ENCODE data around the gene CSPG4.
"Not testable (repeated sequence)": the region's sequence is repeated elsewhere in the genome, so short reads cannot be mapped to it uniquely, and the experiment has no call there.

CSPG4 gene

DNA sequence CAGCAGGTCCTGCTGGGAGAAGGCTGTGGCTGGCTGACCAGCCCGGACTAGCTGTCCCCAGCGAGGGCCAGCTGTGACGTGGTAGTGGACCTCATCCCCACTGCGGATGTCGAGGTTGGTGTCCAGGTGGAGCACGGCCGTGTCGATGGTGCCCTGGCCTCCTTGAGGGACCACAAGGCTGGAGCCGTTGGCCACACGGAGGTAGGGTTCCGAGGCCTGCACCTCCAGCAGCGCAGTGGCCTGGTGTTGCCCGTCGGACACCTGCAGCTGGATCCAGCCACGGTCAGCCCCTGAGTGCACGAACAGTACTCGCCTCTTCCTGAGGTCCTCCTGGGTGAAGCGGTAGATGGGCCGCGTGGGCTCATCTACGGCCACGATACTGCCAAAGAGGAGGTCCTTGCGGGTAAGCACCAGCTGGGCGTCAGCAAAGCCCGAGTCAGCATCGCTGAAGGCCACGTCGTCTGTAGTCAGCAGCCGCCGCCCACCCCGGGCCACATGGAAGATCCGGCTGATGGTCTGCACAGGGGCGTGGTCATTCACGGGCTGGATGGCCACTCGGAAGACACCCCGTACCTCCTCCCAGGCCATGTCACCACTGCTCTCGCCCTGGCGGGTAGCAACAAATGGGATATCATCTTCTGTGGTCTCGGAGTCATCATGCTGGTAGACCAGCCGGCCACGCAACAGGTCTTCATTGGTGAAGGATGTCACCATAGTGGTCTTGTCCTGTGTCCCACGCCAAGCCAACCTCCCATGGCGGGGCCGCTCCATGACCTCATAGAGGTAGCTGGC lies 25.0 kb downstream of the CSPG4 start:
- no peak for DNase-seq
- no peak overlapping the region for H3K4me3 ChIP-seq (ENCODE audit: low read depth, low read length)
- H3K36me3 ChIP-seq = peaks cover 61% of the 10 kb centered on the region
- H3K27me3 ChIP-seq (ENCODE audit: insufficient read depth, low read depth, severe bottlenecking) = no peaks in the 10 kb centered on the region
- H3K27ac ChIP-seq = no peak overlapping the region
- TF ChIP-seq, protein P1, sequence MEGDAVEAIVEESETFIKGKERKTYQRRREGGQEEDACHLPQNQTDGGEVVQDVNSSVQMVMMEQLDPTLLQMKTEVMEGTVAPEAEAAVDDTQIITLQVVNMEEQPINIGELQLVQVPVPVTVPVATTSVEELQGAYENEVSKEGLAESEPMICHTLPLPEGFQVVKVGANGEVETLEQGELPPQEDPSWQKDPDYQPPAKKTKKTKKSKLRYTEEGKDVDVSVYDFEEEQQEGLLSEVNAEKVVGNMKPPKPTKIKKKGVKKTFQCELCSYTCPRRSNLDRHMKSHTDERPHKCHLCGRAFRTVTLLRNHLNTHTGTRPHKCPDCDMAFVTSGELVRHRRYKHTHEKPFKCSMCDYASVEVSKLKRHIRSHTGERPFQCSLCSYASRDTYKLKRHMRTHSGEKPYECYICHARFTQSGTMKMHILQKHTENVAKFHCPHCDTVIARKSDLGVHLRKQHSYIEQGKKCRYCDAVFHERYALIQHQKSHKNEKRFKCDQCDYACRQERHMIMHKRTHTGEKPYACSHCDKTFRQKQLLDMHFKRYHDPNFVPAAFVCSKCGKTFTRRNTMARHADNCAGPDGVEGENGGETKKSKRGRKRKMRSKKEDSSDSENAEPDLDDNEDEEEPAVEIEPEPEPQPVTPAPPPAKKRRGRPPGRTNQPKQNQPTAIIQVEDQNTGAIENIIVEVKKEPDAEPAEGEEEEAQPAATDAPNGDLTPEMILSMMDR (IDR thresholded peaks at IDR 0.05; ENCODE audit: low read depth, low read length) = no peak
- no peaks in the 10 kb centered on the region for H3K9me3 ChIP-seq (ENCODE audit: severe bottlenecking)

DNA sequence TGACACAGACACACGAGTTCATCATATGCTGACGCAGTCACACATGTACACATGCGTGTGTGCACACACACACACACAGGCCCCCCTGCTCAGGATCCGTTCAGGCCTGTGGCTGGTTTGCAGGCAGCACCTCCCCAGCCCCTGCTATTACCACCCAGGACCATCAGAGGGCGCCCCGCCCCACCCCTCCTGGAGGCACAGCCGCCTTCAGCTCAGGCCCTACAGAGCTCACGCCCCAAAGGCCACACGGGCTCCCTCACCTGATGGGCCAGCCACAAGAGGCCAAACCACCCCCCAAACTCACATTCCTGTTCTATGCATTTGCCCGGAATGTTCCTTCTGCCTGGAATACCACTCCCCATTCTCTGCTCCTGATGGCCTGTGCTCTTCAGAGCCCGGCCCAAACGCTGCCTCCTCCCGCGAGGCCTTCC lies 26.4 kb downstream of the CSPG4 start:
- H3K27me3 ChIP-seq (ENCODE audit: insufficient read depth, low read depth, severe bottlenecking); H3K4me3 ChIP-seq (ENCODE audit: low read depth, low read length); H3K27ac ChIP-seq; H3K9me3 ChIP-seq (ENCODE audit: severe bottlenecking): not testable (repeated sequence)
- peak; percentile 92 for DNase-seq
- TF ChIP-seq, protein P1 (IDR thresholded peaks at IDR 0.05; ENCODE audit: low read depth, low read length) = peak; percentile 72
- peaks cover 64% of the 10 kb centered on the region for H3K36me3 ChIP-seq

DNA sequence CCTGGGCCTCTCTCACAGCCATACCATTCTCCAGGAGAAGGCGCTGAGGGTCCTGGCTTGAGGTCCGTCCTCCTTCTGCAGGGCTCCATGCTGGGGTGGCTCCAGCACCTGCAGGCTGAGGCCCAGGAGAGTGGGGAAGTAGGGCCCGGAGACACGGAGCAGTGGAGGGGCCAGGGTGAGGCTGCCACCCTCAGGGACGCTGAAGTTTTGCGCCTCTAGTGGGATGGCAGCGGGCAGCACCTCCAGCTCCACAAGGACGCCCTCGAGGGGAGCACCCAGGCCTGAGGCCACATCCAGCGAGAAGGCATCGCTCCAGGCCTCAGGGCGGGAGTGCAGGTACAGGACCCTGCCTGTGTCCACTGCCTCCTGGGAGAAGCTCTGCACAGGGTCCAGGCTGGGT lies 27.5 kb downstream of the CSPG4 start:
- no peak overlapping the region for H3K4me3 ChIP-seq (ENCODE audit: low read depth, low read length)
- peaks cover 67% of the 10 kb centered on the region for H3K36me3 ChIP-seq
- TF ChIP-seq, protein P1 (IDR thresholded peaks at IDR 0.05; ENCODE audit: low read depth, low read length) = no peak
- DNase-seq = no peak
- H3K9me3 ChIP-seq (ENCODE audit: severe bottlenecking) = no peaks in the 10 kb centered on the region
- no peak overlapping the region for H3K27ac ChIP-seq
- H3K27me3 ChIP-seq (ENCODE audit: insufficient read depth, low read depth, severe bottlenecking) = no peaks in the 10 kb centered on the region

DNA sequence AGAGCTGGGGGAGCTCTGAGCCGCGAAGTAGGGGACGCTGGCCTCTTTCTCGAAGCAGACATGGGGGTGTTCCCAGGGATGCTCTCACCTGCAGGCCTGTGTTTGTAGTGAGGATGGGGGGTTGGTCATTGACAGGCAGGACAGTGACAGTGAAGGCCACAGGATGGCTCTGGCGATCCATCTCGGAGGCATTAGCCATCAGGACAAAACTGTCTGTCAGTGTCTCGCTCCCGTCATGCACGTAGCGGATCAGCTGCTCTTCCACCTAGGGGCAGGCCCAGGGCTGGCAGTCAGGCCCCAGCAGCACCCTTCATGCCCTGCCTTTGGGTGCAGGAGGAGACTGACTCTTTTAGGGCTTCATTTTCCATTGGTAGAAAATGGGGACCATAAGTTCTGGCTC lies 28.0 kb downstream of the CSPG4 start:
- TF ChIP-seq, protein P1 (IDR thresholded peaks at IDR 0.05; ENCODE audit: low read depth, low read length) = no peak
- no peaks in the 10 kb centered on the region for H3K27me3 ChIP-seq (ENCODE audit: insufficient read depth, low read depth, severe bottlenecking)
- no peak for DNase-seq
- H3K27ac ChIP-seq = no peak overlapping the region
- peaks cover 71% of the 10 kb centered on the region for H3K36me3 ChIP-seq
- H3K4me3 ChIP-seq (ENCODE audit: low read depth, low read length) = no peak overlapping the region
- H3K9me3 ChIP-seq (ENCODE audit: severe bottlenecking) = no peaks in the 10 kb centered on the region

DNA sequence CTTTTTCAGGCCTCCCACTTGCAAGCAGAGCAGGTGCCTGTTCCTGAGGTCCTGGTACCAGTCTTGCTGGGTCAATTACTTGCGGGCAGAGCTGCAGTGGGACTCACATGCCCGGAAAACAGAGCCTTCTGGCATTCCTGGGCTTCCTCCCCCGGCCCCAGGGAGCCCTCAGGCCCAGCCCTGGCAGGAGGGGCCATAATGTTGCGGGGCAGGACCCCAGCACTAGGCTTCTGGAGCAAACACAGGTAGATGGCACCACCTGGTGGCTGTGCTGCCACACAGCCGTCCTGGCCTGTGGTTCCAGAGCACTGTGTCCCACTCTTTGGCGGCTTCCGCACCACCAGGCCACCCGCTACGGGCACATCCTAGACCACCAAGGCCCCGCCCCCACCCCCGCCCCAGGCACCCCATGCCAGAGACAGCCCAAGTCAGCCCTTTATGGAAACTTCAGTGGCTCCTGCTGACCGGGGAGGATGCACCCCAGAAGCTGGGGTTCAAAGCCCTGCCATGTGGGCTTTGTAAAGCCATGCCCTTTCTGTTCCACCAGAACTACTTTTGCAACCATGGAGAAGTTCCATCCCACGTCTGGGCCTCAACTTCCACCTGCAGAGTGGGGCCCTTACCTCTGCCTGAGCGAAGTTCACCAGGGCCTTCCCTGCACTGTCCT lies 28.9 kb downstream of the CSPG4 start:
- not testable (repeated sequence) for H3K27me3 ChIP-seq (ENCODE audit: insufficient read depth, low read depth, severe bottlenecking); H3K9me3 ChIP-seq (ENCODE audit: severe bottlenecking); H3K27ac ChIP-seq; H3K4me3 ChIP-seq (ENCODE audit: low read depth, low read length)
- TF ChIP-seq, protein P1 (IDR thresholded peaks at IDR 0.05; ENCODE audit: low read depth, low read length) = peak; percentile 85
- H3K36me3 ChIP-seq = peaks cover 73% of the 10 kb centered on the region
- DNase-seq = peak; percentile 66
